Fibroblast of mammary gland (primary cell): ENCODE data around the gene TRAPPC11.
"Not testable (repeated sequence)": the region's sequence is repeated elsewhere in the genome, so short reads cannot be mapped to it uniquely, and the experiment has no call there.

Experiments
- DNase-seq: peaks from one replicate; pipeline ENCODE4 v3.0.0-alpha.2; 2010; ENCODE audit warnings: low read depth
- H3K4me3 ChIP-seq: 2 replicates; pipeline ENCODE4 v1.5.1; 2011; ENCODE audit warnings: low read depth, mild to moderate bottlenecking, low read length, moderate library complexity; ENCODE audit not compliant: control insufficient read depth
- CTCF ChIP-seq: conservative IDR thresholded peaks from 2 replicates; pipeline ENCODE4 v1.5.1; 2011; ENCODE audit warnings: low read depth, low read length, inconsistent platforms; ENCODE audit not compliant: control insufficient read depth, insufficient read depth

TRAPPC11 gene

GRCh38 chr4:183722731-183723560 is 63.9 kb downstream of the TRAPPC11 start:
- no peak for TF ChIP-seq CTCF
- peak overlapping the region; percentile 40 for H3K4me3 ChIP-seq
- DNase-seq, result peak; percentile 4

GRCh38 chr4:183723561-183724228 is 64.6 kb downstream of the TRAPPC11 start:
- no peak for TF ChIP-seq CTCF
- no peak overlapping the region for H3K4me3 ChIP-seq
- DNase-seq, result no peak

- H3K4me3 ChIP-seq, DNase-seq: not testable (repeated sequence)
Measured at GRCh38 chr4:183725585-183725984, 66.5 kb downstream of the TRAPPC11 start.

DNA sequence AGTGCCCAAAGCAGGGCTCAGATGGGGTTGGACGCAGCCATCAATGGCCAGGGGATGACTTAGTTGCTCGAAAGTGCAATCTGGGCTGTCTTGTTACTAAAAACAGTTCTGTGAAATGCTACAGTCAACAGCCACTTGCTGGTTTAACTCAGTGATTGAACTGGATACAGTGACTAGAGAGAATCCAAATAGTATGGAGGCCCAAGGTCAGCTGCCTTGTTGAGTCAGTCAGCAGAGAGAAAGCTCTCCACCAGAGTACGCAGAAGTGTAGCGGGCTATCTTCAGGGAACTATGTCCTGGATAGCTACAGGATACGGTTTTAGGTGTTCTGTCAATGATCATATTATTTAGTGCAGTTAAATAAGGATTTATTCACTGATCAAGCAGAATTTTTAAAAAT is 68.4 kb downstream of the TRAPPC11 start:
- no peak overlapping the region for H3K4me3 ChIP-seq
- DNase-seq, result no peak
- TF ChIP-seq CTCF, result no peak

GRCh38 chr4:183728223-183729068 is 69.4 kb downstream of the TRAPPC11 start:
- DNase-seq, result no peak
- no peak overlapping the region for H3K4me3 ChIP-seq
- no peak for TF ChIP-seq CTCF

DNA sequence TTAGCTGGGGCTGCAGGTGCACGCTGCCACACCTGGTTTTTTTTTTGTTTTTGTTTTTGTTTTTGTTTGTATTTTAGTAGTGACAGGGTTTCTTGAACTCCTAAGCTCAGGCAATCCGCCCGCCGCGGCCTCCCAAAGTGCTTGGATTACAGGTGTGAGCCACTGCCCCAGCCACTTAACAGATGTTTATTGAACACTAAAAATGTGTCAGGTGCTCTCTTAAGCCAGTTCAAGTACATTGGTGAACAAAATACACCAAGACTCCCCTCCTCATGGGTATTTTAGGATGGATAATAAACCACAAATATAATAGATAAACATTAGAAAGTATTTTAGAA is 69.9 kb downstream of the TRAPPC11 start:
- no peak for TF ChIP-seq CTCF
- no peak for DNase-seq
- H3K4me3 ChIP-seq, result no peak overlapping the region
